HG02884 (cell line): ENCODE data around the gene TLCD5.

Experiments
- ATAC-seq: cut with Tn5 transposase; IDR thresholded peaks from one replicate; pipeline ENCODE4 v1.9.1; 2021; ENCODE audit warnings: mild to moderate bottlenecking, moderate library complexity; ENCODE audit not compliant: unreplicated experiment

Gene TLCD5

GRCh38 chr11:120375076-120375475 is 50.0 kb downstream of the TLCD5 start:
- no peak for ATAC-seq

DNA sequence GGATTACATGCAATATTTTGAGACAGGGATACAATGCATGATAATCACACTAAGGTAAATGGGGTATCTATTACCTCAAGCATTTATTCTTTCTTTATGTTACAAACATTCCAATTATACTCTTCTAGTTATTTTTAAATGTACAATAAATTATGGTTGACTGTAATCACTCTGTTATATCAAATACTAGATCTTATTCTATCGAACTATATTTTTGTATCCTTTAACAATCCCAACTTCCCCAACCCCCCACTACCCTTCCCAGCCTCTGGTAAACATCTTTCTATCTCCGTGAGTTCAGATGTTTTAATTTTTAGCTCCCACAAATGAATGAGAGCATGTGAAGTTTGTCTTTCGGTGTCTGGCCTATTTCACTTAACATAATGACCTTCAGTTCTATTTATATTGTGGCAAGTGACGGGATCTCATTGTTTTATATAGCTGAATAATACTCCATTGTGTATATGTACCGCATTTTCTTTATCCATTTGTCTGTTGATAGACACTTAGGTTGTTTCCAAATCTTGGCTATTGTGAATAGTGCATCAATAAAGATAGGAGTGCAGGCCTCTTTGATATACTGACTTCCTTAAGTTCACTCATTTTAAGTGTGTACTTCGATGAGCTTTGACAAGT is 51.6 kb downstream of the TLCD5 start:
- ATAC-seq: no peak

GRCh38 chr11:120378474-120378873 is 53.4 kb downstream of the TLCD5 start:
- ATAC-seq: no peak

DNA sequence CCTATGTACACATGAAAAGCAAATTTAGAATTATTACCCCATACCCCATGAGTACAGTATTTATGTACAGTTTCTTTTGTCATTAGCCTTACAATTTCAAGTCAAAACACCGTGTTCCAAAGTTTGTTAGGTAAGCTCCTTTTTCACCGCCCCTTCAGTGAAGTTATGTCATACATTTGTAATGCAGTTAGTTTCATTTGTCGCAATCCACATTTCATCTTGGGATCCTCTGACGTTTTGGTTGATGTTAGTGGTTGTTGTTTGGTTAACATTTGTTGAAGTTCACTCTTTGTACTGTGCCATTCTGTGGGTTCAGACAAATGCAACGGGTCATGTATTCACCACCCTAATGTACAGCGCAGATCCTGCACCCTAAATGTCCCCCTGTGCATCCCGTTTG is 56.3 kb downstream of the TLCD5 start:
- ATAC-seq: no peak
